NT2/D1 (cell line): Measurements from ENCODE around the gene NPAS2.

Experiments
- DNase-seq: peaks from one replicate; pipeline ENCODE4 v3.0.0-alpha.2; 2011; ENCODE audit warnings: low read depth, low spot score
- H3K27me3 ChIP-seq: 2 replicates; pipeline ENCODE4 v1.6.0; 2011; ENCODE audit warnings: mild to moderate bottlenecking; ENCODE audit not compliant: insufficient read length, insufficient read depth
- H3K36me3 ChIP-seq: 2 replicates; pipeline ENCODE4 v1.6.1; 2011; ENCODE audit warnings: mild to moderate bottlenecking, low read length, mixed read lengths; ENCODE audit not compliant: insufficient read depth, insufficient read length
- H3K4me1 ChIP-seq: 2 replicates; pipeline ENCODE4 v1.5.1; 2011; ENCODE audit not compliant: insufficient read depth, insufficient read length
- H3K4me3 ChIP-seq: 2 replicates; pipeline ENCODE4 v1.5.1; 2011; ENCODE audit warnings: low read depth; ENCODE audit not compliant: insufficient read length
- H3K9ac ChIP-seq: 2 replicates; pipeline ENCODE4 v1.6.0; 2011; ENCODE audit warnings: low read depth; ENCODE audit not compliant: insufficient read length
- H3K9me3 ChIP-seq: 2 replicates; pipeline ENCODE4 v1.5.1; 2011; ENCODE audit warnings: mild to moderate bottlenecking, low read length; ENCODE audit not compliant: insufficient read depth
- SUZ12 ChIP-seq: IDR thresholded peaks from 2 replicates; pipeline ENCODE4 v1.6.1; 2011; ENCODE audit not compliant: insufficient read length, insufficient read depth; ENCODE audit errors: extremely low read depth
- YY1 ChIP-seq: IDR thresholded peaks from 2 replicates; pipeline ENCODE4 v1.6.1; 2011; ENCODE audit not compliant: insufficient read length, insufficient read depth
- ZNF274 ChIP-seq: IDR thresholded peaks from 2 replicates; pipeline ENCODE4 v1.6.1; 2011; ENCODE audit warnings: mild to moderate bottlenecking, low read depth, low read length

NPAS2 gene

GRCh38 chr2:100780203-100781008 lies 39.5 kb upstream of the NPAS2 start:
- H3K4me1 ChIP-seq, result peaks cover 4% of the 10 kb centered on the region
- H3K9ac ChIP-seq, result no peak overlapping the region
- TF ChIP-seq SUZ12, result no peak
- no peak for TF ChIP-seq ZNF274
- no peak for DNase-seq
- no peaks in the 10 kb centered on the region for H3K27me3 ChIP-seq
- no peaks in the 10 kb centered on the region for H3K36me3 ChIP-seq
- no peaks in the 10 kb centered on the region for H3K9me3 ChIP-seq
- H3K4me3 ChIP-seq, result no peak overlapping the region

DNA sequence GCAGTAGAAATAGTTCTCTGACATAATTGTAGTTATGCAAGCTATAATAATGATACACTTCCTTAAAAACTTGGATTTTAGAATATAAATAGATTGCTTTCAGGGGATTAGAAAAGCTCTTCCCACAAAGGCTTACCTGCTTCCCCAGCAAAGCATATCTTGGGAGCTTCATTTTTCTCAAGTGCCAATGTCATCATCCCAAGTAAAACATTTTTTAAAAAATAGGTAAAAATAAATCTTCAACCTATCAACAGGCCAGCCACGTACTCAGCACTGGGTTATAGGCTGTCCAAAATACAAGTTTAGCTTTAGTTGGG lies 39.0 kb upstream of the NPAS2 start:
- H3K4me3 ChIP-seq, result no peak overlapping the region
- no peaks in the 10 kb centered on the region for H3K27me3 ChIP-seq
- TF ChIP-seq ZNF274, result no peak
- no peak for TF ChIP-seq SUZ12
- no peak for TF ChIP-seq YY1
- no peak for DNase-seq
- no peaks in the 10 kb centered on the region for H3K9me3 ChIP-seq
- H3K36me3 ChIP-seq, result no peaks in the 10 kb centered on the region
- no peak overlapping the region for H3K9ac ChIP-seq
- peaks cover 4% of the 10 kb centered on the region for H3K4me1 ChIP-seq

DNA sequence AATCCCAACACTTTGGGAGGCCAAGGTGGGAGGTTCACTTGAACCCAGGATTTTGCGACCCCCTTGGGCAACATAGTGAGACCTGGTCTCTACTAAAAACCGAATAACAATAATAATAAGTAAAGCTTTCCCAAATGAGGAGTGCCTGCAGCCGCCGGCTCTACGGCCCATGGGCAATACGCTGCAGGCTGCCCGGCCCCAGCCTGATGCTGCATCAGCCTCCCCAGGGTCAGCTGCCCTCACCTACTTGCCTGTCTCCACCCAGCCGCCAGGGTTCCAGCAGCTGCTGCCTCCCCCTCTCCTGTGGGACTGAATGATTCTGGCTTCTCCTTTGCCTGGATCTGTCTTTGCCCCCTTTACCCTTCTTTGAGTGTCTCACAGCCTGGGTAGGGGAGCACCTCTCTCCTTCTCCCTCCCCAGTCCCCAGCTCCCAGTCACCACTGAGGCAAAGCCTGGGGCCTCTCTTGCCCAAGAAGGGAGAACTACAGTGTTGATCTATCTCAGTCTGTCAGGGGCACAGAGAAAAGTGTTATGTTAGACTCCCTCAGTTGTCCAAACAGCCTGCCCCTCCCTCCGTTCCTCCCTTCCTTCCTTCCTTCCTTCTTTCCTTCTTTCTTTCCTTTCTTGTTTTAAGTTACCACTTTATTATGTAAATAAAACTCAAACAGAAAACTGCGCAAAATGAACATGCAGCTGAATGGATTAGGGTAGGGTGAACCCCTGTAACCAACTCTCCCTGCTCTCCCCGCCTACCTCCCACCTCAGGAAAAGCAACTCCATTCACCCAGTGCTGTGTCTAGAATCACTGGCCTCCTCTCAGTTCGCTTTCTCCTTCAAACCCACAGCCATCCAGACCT lies 38.2 kb upstream of the NPAS2 start:
- no peak overlapping the region for H3K4me3 ChIP-seq
- TF ChIP-seq ZNF274 (no peak), SUZ12 (no peak), YY1 (no peak)
- H3K27me3 ChIP-seq, result no peaks in the 10 kb centered on the region
- no peak for DNase-seq
- H3K9me3 ChIP-seq, result no peaks in the 10 kb centered on the region
- H3K9ac ChIP-seq, result no peak overlapping the region
- peaks cover 4% of the 10 kb centered on the region for H3K4me1 ChIP-seq
- H3K36me3 ChIP-seq, result no peaks in the 10 kb centered on the region

GRCh38 chr2:100782380-100782878 lies 37.5 kb upstream of the NPAS2 start:
- Histone ChIP-seq H3K4me1 (peaks cover 4% of the 10 kb centered on the region), H3K36me3 (no peaks in the 10 kb centered on the region), H3K9ac (no peak overlapping the region), H3K9me3 (no peaks in the 10 kb centered on the region), H3K27me3 (no peaks in the 10 kb centered on the region), H3K4me3 (no peak overlapping the region)
- no peak for TF ChIP-seq ZNF274
- no peak for TF ChIP-seq YY1
- TF ChIP-seq SUZ12, result no peak
- no peak for DNase-seq

DNA sequence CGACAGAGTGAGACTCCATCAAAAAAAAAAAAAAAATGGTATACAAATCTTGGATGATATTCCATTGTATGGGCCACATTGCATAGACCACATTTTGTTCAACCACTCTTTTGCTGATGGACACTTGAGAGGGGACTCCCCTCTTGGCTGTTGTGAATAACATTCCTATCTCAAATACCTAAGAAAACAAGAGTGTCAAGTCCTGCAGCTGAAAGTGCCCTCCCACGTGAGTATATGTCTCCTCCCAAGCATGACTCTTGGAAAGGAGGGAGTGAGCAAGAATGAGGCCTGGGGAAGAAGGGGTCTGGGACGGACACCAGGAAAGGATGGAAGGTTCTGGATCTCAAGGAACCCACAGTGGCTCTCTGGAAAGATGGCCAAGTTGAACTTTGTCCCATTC lies 36.0 kb upstream of the NPAS2 start:
- H3K4me1 ChIP-seq, result peaks cover 4% of the 10 kb centered on the region
- DNase-seq, result no peak
- H3K9ac ChIP-seq, result no peak overlapping the region
- no peaks in the 10 kb centered on the region for H3K27me3 ChIP-seq
- no peaks in the 10 kb centered on the region for H3K36me3 ChIP-seq
- H3K4me3 ChIP-seq, result no peak overlapping the region
- peaks cover 5% of the 10 kb centered on the region; the same call in 1 of the 2 replicates for H3K9me3 ChIP-seq
- TF ChIP-seq SUZ12, result no peak
- no peak for TF ChIP-seq ZNF274
- TF ChIP-seq YY1, result no peak

DNA sequence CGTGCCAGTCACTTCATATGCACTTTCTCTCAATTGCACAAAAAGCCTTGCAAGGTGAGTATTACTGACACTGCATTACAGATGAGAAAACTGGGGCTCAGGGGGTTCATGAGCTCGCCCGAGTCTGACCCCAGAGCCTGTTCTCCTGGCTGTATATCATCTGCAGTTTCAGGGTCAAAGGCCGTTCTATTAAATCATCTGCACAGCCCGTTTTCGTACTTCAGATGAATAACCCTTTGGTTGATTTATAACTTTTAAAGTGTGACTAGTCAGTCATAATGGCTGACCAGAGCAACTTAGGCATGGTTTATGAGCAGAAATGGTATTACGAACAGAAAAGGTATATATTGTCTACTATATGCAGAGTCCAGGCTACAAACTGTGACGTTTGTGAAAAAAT lies 35.3 kb upstream of the NPAS2 start:
- DNase-seq, result no peak
- Histone ChIP-seq H3K4me3 (no peak overlapping the region), H3K4me1 (peaks cover 4% of the 10 kb centered on the region), H3K27me3 (no peaks in the 10 kb centered on the region), H3K9me3 (peaks cover 5% of the 10 kb centered on the region; the same call in 1 of the 2 replicates), H3K9ac (no peak overlapping the region), H3K36me3 (no peaks in the 10 kb centered on the region)
- TF ChIP-seq YY1 (no peak), SUZ12 (no peak), ZNF274 (no peak)
